ENCODE data around the gene PSMA3. TPM values are rescaled to one million over a fixed set of nuclear protein-coding genes. Genes with fewer than 3 reads are reported as not detected.
"Not testable (repeated sequence)": the region's sequence is repeated elsewhere in the genome, so short reads cannot be mapped to it uniquely, and the experiment has no call there.

PSMA3 gene
- total RNA-seq, 2 experiments from 2014 or later = 397 to 408 TPM

- H3K4me3 Mint-ChIP-seq = peak overlapping the region; percentile 96
- H3K9me3 Mint-ChIP-seq = no peaks in the 10 kb centered on the region
- H3K27me3 Mint-ChIP-seq = peaks cover 5% of the 10 kb centered on the region
- H3K4me1 Mint-ChIP-seq = peaks cover 44% of the 10 kb centered on the region
- peaks cover 20% of the 10 kb centered on the region for H3K36me3 Mint-ChIP-seq
- H3K27ac Mint-ChIP-seq = peak overlapping the region; percentile 99
- DNase-seq = no peak
Observed at GRCh38 chr14:58243790-58244555, 670 bp upstream of the PSMA3 start.

GRCh38 chr14:58245562-58245961 is 919 bp downstream of the PSMA3 start:
- peaks cover 25% of the 10 kb centered on the region for H3K36me3 Mint-ChIP-seq
- H3K4me3 Mint-ChIP-seq = peak overlapping the region; percentile 96
- no peaks in the 10 kb centered on the region for H3K9me3 Mint-ChIP-seq
- no peak for DNase-seq
- H3K4me1 Mint-ChIP-seq = peaks cover 46% of the 10 kb centered on the region
- peak overlapping the region; percentile 99 for H3K27ac Mint-ChIP-seq
- H3K27me3 Mint-ChIP-seq = no peaks in the 10 kb centered on the region

DNA sequence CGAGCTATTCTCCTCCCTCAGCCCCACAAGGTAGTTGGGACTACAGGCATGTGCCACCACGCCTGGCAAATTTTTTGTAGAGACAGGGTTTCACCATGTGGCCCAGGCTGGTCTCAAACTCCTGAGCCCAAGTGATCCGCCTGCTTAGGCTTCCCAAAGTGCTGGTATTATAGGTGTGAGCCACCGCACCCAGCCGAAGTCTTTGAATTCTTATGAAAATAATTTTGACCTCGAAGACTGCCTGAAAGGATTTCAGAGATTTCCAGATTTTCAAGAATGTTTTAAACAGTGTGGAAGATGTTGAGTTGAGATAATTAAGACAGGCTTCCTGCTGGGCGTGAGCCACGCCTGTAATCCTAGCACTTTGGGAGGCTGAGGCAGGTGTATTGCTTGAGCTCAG is 5.0 kb downstream of the PSMA3 start:
- H3K4me1 Mint-ChIP-seq = peaks cover 34% of the 10 kb centered on the region
- no peaks in the 10 kb centered on the region for H3K9me3 Mint-ChIP-seq
- H3K36me3 Mint-ChIP-seq = peaks cover 42% of the 10 kb centered on the region
- H3K27ac Mint-ChIP-seq = no peak overlapping the region
- H3K27me3 Mint-ChIP-seq = no peaks in the 10 kb centered on the region
- no peak for DNase-seq
- no peak overlapping the region for H3K4me3 Mint-ChIP-seq

DNA sequence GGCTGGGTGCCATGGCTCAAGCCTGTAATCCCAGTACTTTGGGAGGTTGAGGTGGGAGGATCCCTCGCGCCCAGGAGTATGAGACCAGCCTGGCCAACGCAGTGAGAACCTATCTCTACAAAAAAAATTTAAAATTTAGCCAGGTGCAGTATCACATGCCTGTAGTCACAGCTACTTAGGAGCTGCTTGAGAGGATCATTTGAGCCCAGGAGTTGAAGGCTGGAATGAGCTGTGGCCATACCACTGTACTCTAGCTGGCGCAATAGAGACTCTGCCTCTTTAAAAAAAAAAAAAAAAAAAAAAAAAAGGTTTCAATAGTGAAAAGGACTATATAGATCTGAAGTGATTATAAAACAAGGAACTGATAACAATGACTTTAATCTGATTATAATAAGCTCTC is 13.5 kb downstream of the PSMA3 start:
- Mint-ChIP-seq H3K36me3 (peaks cover 24% of the 10 kb centered on the region), H3K4me3 (no peak overlapping the region), H3K9me3 (no peaks in the 10 kb centered on the region), H3K27ac (no peak overlapping the region), H3K27me3 (no peaks in the 10 kb centered on the region), H3K4me1 (peaks cover 2% of the 10 kb centered on the region)
- no peak for DNase-seq

- peaks cover 31% of the 10 kb centered on the region for H3K36me3 Mint-ChIP-seq
- DNase-seq, H3K4me3 Mint-ChIP-seq, H3K27me3 Mint-ChIP-seq, H3K27ac Mint-ChIP-seq, H3K4me1 Mint-ChIP-seq, H3K9me3 Mint-ChIP-seq: not testable (repeated sequence)
Observed at GRCh38 chr14:58262005-58262404, 17.4 kb downstream of the PSMA3 start.

- DNase-seq = no peak
- H3K27ac Mint-ChIP-seq = peak overlapping the region; percentile 19
- H3K36me3 Mint-ChIP-seq = peaks cover 39% of the 10 kb centered on the region
- no peaks in the 10 kb centered on the region for H3K9me3 Mint-ChIP-seq
- no peak overlapping the region for H3K4me3 Mint-ChIP-seq
- peaks cover 18% of the 10 kb centered on the region for H3K4me1 Mint-ChIP-seq
- no peaks in the 10 kb centered on the region for H3K27me3 Mint-ChIP-seq
Observed at GRCh38 chr14:58265401-58265800, 20.8 kb downstream of the PSMA3 start.

DNA sequence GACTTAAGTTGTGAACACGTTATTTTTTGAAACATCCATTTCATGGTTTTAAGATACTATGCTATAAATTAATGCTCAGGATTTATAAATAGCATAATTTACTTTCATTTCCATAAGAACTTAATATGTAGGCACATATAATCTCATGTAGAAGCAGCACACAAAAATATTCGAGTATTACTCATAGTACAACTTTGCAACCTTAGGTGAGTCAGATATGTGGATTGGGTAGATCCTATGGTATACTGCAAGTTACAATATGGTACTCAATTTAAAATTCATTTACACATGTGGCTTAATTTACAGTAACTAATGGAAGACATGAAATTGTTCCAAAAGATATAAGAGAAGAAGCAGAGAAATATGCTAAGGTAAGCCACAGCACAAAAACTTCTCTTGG is 26.0 kb downstream of the PSMA3 start:
- H3K4me3 Mint-ChIP-seq = no peak overlapping the region
- H3K9me3 Mint-ChIP-seq = no peaks in the 10 kb centered on the region
- H3K4me1 Mint-ChIP-seq = peaks cover 37% of the 10 kb centered on the region
- peak overlapping the region; percentile 20 for H3K27ac Mint-ChIP-seq
- peaks cover 64% of the 10 kb centered on the region for H3K36me3 Mint-ChIP-seq
- no peaks in the 10 kb centered on the region for H3K27me3 Mint-ChIP-seq
- DNase-seq = no peak

DNA sequence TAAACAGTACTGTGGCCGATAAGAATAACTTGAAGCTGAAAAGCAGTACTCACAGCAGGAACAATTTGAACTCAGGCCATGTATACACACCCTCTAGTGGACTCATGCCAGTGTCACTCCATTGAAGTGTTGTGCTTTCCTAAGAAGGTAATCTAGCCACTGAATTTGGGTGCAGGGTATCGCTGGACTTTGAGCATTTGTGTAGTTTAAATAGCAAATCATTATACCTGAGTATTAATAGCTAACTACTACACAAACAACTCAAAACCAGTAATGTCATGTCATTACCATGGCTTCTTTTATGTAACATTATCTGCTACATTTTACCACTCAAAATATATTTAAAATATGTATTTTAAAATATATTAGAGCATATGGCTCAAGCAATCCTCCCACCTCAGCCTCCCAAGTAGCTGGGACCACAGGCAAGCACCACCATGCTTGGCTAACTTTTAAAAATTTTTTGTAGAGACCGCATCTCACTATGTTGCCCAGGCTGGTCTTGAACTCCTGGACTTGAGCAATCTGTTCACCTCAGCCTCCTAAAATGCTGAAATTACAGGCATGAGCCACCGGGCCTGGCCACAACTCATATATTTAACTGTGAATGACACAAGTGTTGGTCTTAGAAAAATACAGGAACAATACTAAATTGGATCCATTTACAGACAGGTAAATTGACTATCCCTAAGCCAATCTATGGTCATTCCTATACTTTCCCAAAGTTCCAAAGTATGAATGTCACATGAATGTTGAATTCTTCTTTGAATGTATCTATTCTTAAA is 28.1 kb downstream of the PSMA3 start:
- Mint-ChIP-seq H3K27ac (no peak overlapping the region), H3K4me1 (peaks cover 44% of the 10 kb centered on the region), H3K4me3 (no peak overlapping the region), H3K27me3 (no peaks in the 10 kb centered on the region), H3K36me3 (peaks cover 57% of the 10 kb centered on the region), H3K9me3 (no peaks in the 10 kb centered on the region)
- DNase-seq = no peak

DNA sequence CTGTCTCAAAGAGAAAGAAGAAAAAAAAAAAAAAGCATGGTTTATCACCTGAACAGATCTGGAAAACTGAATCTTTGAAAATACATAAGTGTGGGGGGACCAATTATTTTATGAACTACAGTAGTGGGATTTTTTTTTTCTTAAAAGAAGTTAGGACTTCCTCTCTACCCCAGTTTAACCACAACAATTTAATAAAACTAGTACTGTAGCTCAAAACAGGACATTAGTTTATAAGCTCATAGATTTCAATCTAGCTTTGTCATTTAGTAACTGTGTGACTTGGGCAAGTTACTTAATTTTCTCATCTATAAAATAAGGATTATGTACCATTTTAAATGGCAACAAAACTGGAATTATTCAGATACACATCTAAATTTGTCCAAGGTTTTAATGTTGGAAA is 30.2 kb downstream of the PSMA3 start:
- Mint-ChIP-seq H3K4me3 (peak overlapping the region; percentile 48), H3K9me3 (no peaks in the 10 kb centered on the region), H3K36me3 (peaks cover 57% of the 10 kb centered on the region), H3K27me3 (no peaks in the 10 kb centered on the region), H3K27ac (peak overlapping the region; percentile 79), H3K4me1 (peaks cover 47% of the 10 kb centered on the region)
- no peak for DNase-seq

DNA sequence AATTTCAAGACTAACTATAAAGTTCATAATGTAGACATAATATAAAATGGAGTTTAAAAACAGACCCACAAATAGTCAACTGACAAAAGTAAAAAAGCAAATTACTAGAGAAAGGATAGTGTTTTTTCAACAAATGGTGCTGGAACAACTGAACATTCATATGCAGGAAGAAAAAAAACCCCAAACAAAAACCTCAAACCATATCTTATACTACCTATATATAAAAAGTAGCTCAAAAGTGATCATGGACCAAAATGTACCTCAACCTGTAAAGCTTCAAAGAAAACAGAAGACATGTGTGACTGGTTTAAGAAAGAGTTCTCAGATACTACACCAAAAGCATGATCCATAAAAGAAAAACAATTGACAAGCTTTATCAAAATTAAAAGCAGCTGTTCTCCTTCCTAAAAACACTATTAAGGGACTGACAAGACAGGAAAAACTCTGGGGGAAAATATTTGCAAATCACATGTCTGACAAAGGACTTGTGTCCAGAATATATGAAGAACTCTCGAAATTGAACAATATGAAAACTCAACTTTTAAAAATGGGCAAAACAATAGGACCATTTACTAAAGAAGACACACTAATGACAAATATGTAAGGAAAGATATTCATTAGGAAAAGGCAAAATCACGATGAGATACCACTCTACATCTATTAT is 31.0 kb downstream of the PSMA3 start:
- no peaks in the 10 kb centered on the region for H3K9me3 Mint-ChIP-seq
- H3K27me3 Mint-ChIP-seq = no peaks in the 10 kb centered on the region
- peaks cover 55% of the 10 kb centered on the region for H3K36me3 Mint-ChIP-seq
- DNase-seq = no peak
- H3K4me1 Mint-ChIP-seq = peaks cover 43% of the 10 kb centered on the region
- H3K4me3 Mint-ChIP-seq = no peak overlapping the region
- H3K27ac Mint-ChIP-seq = peak overlapping the region; percentile 79

DNA sequence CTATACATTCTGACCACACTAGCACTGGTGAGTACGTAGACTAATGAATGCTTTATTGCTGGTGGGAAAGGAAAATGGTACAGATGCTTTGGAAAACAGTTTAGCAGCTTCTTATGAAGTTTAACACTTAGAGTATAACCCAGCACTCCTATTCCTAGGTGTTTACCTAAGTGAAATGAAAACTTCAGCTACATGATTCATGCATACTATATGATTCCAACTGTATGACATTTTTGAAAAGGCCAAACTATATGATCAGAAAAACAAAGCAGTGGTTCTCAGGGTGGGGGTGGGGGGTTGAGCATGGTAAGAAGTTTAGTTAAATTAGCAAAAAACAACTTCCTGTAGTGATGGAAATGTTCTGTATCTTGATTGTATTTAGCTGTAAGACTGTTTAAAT is 31.6 kb downstream of the PSMA3 start:
- Mint-ChIP-seq H3K36me3 (peaks cover 56% of the 10 kb centered on the region), H3K9me3 (no peaks in the 10 kb centered on the region), H3K4me3 (no peak overlapping the region), H3K27ac (peak overlapping the region; percentile 79), H3K27me3 (no peaks in the 10 kb centered on the region), H3K4me1 (peaks cover 46% of the 10 kb centered on the region)
- no peak for DNase-seq

GRCh38 chr14:58278177-58278576 is 33.5 kb downstream of the PSMA3 start:
- no peak overlapping the region for H3K4me3 Mint-ChIP-seq
- peaks cover 63% of the 10 kb centered on the region for H3K36me3 Mint-ChIP-seq
- peaks cover 62% of the 10 kb centered on the region for H3K4me1 Mint-ChIP-seq

DNA sequence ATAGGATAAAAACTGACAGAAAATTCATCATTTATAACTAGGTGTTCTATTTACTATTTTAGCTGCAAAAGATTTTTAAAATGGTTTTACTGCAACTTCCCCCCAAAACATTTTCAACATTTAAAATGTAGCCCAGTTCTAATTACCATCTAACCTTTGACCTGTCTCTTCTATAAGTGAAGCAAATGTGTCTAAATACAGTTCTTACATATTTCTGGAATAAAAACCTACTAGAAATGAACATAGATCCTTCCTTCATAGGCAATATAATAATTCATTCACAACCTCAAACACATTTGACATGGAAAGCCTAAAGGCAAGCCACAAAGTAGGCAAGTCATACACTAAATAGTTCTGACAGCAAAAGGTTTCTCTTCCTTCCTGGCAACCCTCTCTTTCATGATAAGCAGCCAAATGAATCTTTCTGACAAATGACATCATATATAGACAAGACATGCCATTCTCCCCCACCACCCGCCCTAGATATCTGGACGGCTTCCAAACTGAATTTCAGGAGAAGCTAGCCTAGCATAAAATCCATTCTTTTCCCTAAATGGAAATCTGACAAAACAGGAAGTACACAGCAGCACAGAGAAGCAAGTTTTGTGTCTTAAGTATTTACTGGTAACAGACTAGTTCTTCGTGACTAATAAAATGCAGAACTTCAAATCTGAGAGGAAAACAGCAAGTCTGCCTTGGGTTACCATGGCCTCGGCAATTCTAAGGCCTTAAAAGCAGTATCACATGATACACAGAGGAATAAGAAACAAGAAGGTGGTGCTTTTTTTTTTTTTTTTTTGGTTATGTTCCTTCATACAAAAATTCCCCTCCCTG is 36.5 kb downstream of the PSMA3 start:
- Mint-ChIP-seq H3K27ac (peak overlapping the region; percentile 93), H3K27me3 (no peaks in the 10 kb centered on the region), H3K4me1 (peaks cover 60% of the 10 kb centered on the region), H3K36me3 (peaks cover 60% of the 10 kb centered on the region), H3K4me3 (peak overlapping the region; percentile 60), H3K9me3 (no peaks in the 10 kb centered on the region)
- DNase-seq = peak; percentile 10

More at GRCh38 chr14:58278177-58278576, 33.5 kb downstream of the PSMA3 start:
- H3K9me3 Mint-ChIP-seq = no peaks in the 10 kb centered on the region
- H3K27me3 Mint-ChIP-seq = no peaks in the 10 kb centered on the region
- no peak overlapping the region for H3K27ac Mint-ChIP-seq
- DNase-seq = no peak

GRCh38 chr14:58281969-58282368 is 37.3 kb downstream of the PSMA3 start:
- Mint-ChIP-seq H3K9me3 (no peaks in the 10 kb centered on the region), H3K4me3 (peak overlapping the region; percentile 32), H3K4me1 (peaks cover 54% of the 10 kb centered on the region), H3K27me3 (no peaks in the 10 kb centered on the region), H3K27ac (peak overlapping the region; percentile 93), H3K36me3 (peaks cover 62% of the 10 kb centered on the region)
- no peak for DNase-seq
